ENCODE measurements around the gene BICC1. TPM values are rescaled to one million over a fixed set of nuclear protein-coding genes. Genes with fewer than 3 reads are reported as not detected.

BICC1 gene
- total RNA-seq, 1 experiment from 2014 or later = not detected

DNA sequence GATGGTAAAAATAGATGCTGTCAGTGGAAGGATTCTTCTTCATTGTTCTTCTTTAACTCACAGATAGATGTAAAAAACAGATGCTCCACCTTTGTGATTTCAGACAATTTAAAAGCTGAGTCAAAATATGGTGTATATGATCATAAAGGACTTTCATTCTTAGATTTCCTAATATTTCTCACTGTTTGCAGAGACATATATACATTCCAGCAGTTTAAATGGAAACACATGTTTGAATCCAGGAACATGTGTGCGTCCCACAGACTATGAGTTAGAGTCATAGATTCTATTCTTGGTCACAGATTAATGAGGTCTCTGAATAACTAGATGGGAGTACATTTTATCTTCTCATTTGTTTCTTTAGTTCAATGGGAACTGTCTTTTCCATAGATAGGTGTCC is 109.6 kb downstream of the BICC1 start:
- no peaks in the 10 kb centered on the region for H4K20me1 ChIP-seq (ENCODE audit: insufficient read depth)
- no peaks in the 10 kb centered on the region for H3K4me1 ChIP-seq (ENCODE audit: control insufficient read depth in 1 of 2, insufficient read depth in 2 of 2, low read length in 2 of 2)
- H3K9me2 ChIP-seq (ENCODE audit: insufficient read depth) = no peaks in the 10 kb centered on the region
- TF ChIP-seq POLR2AphosphoS5 (IDR thresholded peaks at IDR 0.05; ENCODE audit: low read depth, low read length) (no peak), ELF1 (IDR thresholded peaks at IDR 0.05; ENCODE audit: borderline replicate concordance, low read depth) (no peak), POLR2A (IDR thresholded peaks at IDR 0.05; ENCODE audit: borderline replicate concordance, extremely low read depth, insufficient read depth, insufficient read length) (no peak), SRF (IDR thresholded peaks at IDR 0.05; ENCODE audit: low read depth) (no peak), TCF7L2 (IDR thresholded peaks at IDR 0.05; ENCODE audit: borderline replicate concordance, extremely low read depth, insufficient read depth, insufficient read length) (no peak), RAD21 (IDR thresholded peaks at IDR 0.05; ENCODE audit: low read depth) (no peak), ZFX (IDR thresholded peaks at IDR 0.05) (no peak), JUND (IDR thresholded peaks at IDR 0.05) (no peak), EZH2phosphoT487 (IDR thresholded peaks at IDR 0.05; ENCODE audit: borderline replicate concordance) (no peak), SP1 (IDR thresholded peaks at IDR 0.05; ENCODE audit: low read depth) (no peak), EGR1 (IDR thresholded peaks at IDR 0.05; ENCODE audit: low read depth) (no peak), CBX3 (IDR thresholded peaks at IDR 0.05; ENCODE audit: low read depth) (no peak), SIN3A (IDR thresholded peaks at IDR 0.05; ENCODE audit: low read depth) (no peak)
- TF ChIP-seq, protein P1, sequence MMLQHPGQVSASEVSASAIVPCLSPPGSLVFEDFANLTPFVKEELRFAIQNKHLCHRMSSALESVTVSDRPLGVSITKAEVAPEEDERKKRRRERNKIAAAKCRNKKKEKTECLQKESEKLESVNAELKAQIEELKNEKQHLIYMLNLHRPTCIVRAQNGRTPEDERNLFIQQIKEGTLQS (IDR thresholded peaks at IDR 0.05) = no peak
- TF ChIP-seq, protein P2, sequence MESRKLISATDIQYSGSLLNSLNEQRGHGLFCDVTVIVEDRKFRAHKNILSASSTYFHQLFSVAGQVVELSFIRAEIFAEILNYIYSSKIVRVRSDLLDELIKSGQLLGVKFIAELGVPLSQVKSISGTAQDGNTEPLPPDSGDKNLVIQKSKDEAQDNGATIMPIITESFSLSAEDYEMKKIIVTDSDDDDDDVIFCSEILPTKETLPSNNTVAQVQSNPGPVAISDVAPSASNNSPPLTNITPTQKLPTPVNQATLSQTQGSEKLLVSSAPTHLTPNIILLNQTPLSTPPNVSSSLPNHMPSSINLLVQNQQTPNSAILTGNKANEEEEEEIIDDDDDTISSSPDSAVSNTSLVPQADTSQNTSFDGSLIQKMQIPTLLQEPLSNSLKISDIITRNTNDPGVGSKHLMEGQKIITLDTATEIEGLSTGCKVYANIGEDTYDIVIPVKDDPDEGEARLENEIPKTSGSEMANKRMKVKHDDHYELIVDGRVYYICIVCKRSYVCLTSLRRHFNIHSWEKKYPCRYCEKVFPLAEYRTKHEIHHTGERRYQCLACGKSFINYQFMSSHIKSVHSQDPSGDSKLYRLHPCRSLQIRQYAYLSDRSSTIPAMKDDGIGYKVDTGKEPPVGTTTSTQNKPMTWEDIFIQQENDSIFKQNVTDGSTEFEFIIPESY (IDR thresholded peaks at IDR 0.05; ENCODE audit: extremely low read depth, insufficient replicate concordance, low read length) = no peak
- TF ChIP-seq, protein P3, sequence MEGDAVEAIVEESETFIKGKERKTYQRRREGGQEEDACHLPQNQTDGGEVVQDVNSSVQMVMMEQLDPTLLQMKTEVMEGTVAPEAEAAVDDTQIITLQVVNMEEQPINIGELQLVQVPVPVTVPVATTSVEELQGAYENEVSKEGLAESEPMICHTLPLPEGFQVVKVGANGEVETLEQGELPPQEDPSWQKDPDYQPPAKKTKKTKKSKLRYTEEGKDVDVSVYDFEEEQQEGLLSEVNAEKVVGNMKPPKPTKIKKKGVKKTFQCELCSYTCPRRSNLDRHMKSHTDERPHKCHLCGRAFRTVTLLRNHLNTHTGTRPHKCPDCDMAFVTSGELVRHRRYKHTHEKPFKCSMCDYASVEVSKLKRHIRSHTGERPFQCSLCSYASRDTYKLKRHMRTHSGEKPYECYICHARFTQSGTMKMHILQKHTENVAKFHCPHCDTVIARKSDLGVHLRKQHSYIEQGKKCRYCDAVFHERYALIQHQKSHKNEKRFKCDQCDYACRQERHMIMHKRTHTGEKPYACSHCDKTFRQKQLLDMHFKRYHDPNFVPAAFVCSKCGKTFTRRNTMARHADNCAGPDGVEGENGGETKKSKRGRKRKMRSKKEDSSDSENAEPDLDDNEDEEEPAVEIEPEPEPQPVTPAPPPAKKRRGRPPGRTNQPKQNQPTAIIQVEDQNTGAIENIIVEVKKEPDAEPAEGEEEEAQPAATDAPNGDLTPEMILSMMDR (IDR thresholded peaks at IDR 0.05 in 2 of 3, conservative IDR thresholded peaks at IDR 0.05 in 1 of 3; ENCODE audit: borderline replicate concordance in 1 of 3, insufficient read depth in 1 of 3, low read depth in 2 of 3, low read length in 2 of 3) = no peak
- TF ChIP-seq, protein P4, sequence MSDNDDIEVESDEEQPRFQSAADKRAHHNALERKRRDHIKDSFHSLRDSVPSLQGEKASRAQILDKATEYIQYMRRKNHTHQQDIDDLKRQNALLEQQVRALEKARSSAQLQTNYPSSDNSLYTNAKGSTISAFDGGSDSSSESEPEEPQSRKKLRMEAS (IDR thresholded peaks at IDR 0.05) = no peak
- BruUV-seq (replicated peaks) = no TSS peak
- no peaks in the 10 kb centered on the region for H3K27me3 ChIP-seq (ENCODE audit: insufficient read depth, low read length)
- no peak overlapping the region for H3K27ac ChIP-seq (ENCODE audit: low read depth, low read length)
- H3K4me3 ChIP-seq (replicated peaks in 1 of 2; ENCODE audit: low read depth in 1 of 2, low read length in 2 of 2) = no peak overlapping the region
- no peaks in the 10 kb centered on the region for H3K79me2 ChIP-seq (ENCODE audit: insufficient read depth, low read length)
- no peak overlapping the region for H2AFZ ChIP-seq (ENCODE audit: low read depth, low read length, poor library complexity, severe bottlenecking)
- intact Hi-C loops (cut with micrococcal nuclease) = no loop called here
- ChIA-PET RAD21 (ENCODE audit: low non-redundant PET in 1 of 2, low total read pairs in 2 of 2, uncharacterized antibody in 2 of 2, unreplicated experiment in 2 of 2) (no interaction called here), POLR2A (no interaction called here), CTCF (no interaction called here)
- H3K36me3 ChIP-seq (ENCODE audit: control insufficient read depth in 1 of 2, insufficient read depth in 2 of 2, low read length in 2 of 2) = no peaks in the 10 kb centered on the region
- ATAC-seq = no peak
- no peak overlapping the region for H3K9ac ChIP-seq (ENCODE audit: low read length)
- DNase-seq (ENCODE audit: low read depth, low spot score) = no peak
- H3K4me2 ChIP-seq (ENCODE audit: low read length) = no peak overlapping the region
- H3K9me3 ChIP-seq (ENCODE audit: control insufficient read depth in 1 of 2, insufficient read depth in 1 of 2, low read depth in 1 of 2, low read length in 2 of 2) = no peaks in the 10 kb centered on the region
